GM23338 (cell line): ENCODE results near the gene ECT2. TPM values are rescaled to one million over a fixed set of nuclear protein-coding genes. Genes with fewer than 3 reads are reported as not detected.

Experiments used
- ATAC-seq: fragments of 200-7000 bp; cut with Tn5 transposase; 3 replicates; pipeline ENCODE4 v1.9.1; 2020
- DNase-seq: peaks from one replicate; pipeline ENCODE4 v3.0.0-alpha.2; 2015; ENCODE audit warnings: low spot score
- H2AFZ ChIP-seq: fragments of 200-600 bp; sonication (generic); 2 replicates; pipeline ENCODE4 v1.8.0; 2016; ENCODE audit warnings: antibody characterized with exemption, mild to moderate bottlenecking, moderate library complexity
- H3F3A ChIP-seq: fragments of 200-600 bp; sonication (generic); replicated peaks from 2 replicates; pipeline ENCODE4 v1.8.0; 2017; ENCODE audit warnings: antibody characterized with exemption, mixed run types, low read depth
- H3K27ac ChIP-seq: fragments of 200-600 bp; sonication (generic); 2 replicates; pipeline ENCODE4 v1.6.1; 2016; ENCODE audit warnings: low read depth
- H3K27me3 ChIP-seq: fragments of 200-600 bp; sonication (generic); 2 replicates; pipeline ENCODE4 v1.8.0; 2016; ENCODE audit warnings: mild to moderate bottlenecking, mixed run types, moderate library complexity; ENCODE audit not compliant: insufficient read depth
- H3K36me3 ChIP-seq: fragments of 200-600 bp; sonication (generic); 2 replicates; pipeline ENCODE4 v1.8.0; 2016; ENCODE audit warnings: mild to moderate bottlenecking; ENCODE audit not compliant: insufficient read depth
- H3K4me1 ChIP-seq: fragments of 200-600 bp; sonication (generic); 2 replicates; pipeline ENCODE4 v1.8.0; 2016; ENCODE audit warnings: mild to moderate bottlenecking, moderate library complexity; ENCODE audit not compliant: insufficient read depth
- H3K4me2 ChIP-seq: fragments of 200-600 bp; sonication (generic); 2 replicates; pipeline ENCODE4 v1.7.1; 2017; ENCODE audit warnings: mixed run types
- H3K4me3 ChIP-seq: fragments of 200-600 bp; sonication (generic); 2 replicates; pipeline ENCODE4 v1.6.1; 2016; ENCODE audit warnings: mixed run types
- H3K79me2 ChIP-seq: fragments of 200-600 bp; sonication (generic); replicated peaks from 2 replicates; pipeline ENCODE4 v1.8.0; 2017; ENCODE audit warnings: mild to moderate bottlenecking; ENCODE audit not compliant: insufficient read depth
- H3K9me2 ChIP-seq: fragments of 200-600 bp; sonication (generic); 2 replicates; pipeline ENCODE4 v1.8.0; 2017; ENCODE audit not compliant: insufficient read depth
- H4K20me1 ChIP-seq: fragments of 200-600 bp; sonication (generic); replicated peaks from 2 replicates; pipeline ENCODE4 v1.8.0; 2017; ENCODE audit warnings: mild to moderate bottlenecking; ENCODE audit not compliant: insufficient read depth
- H3K27ac Mint-ChIP-seq: 2 replicates; pipeline ENCODE4 v1.8.0; 2020; ENCODE audit warnings: inconsistent platforms, mild to moderate bottlenecking, moderate library complexity, mixed read lengths
- H3K27me3 Mint-ChIP-seq: 3 replicates; pipeline ENCODE4 v1.8.0; 2022; ENCODE audit warnings: low read depth, mild to moderate bottlenecking, moderate library complexity, mixed read lengths, inconsistent platforms; ENCODE audit not compliant: insufficient read depth, poor library complexity
- H3K36me3 Mint-ChIP-seq: 3 replicates; pipeline ENCODE4 v1.8.0; 2021; ENCODE audit warnings: low read depth, mild to moderate bottlenecking, inconsistent platforms, moderate library complexity, mixed read lengths
- H3K4me1 Mint-ChIP-seq: 3 replicates; pipeline ENCODE4 v1.8.0; 2020; ENCODE audit warnings: mild to moderate bottlenecking, inconsistent platforms, mixed read lengths
- H3K4me3 Mint-ChIP-seq: 3 replicates; pipeline ENCODE4 v1.8.0; 2021; ENCODE audit warnings: moderate library complexity, mild to moderate bottlenecking, inconsistent platforms, mixed read lengths
- H3K9me3 Mint-ChIP-seq: 3 replicates; pipeline ENCODE4 v1.8.0; 2020; ENCODE audit warnings: moderate library complexity, mild to moderate bottlenecking, inconsistent platforms, mixed read lengths
- CREB1 ChIP-seq: fragments of 250-450 bp; sonication (Bioruptor Pico); IDR thresholded peaks from 2 replicates; pipeline ENCODE4 v1.5.0; 2020; ENCODE audit warnings: low read depth, mild to moderate bottlenecking, moderate library complexity
- EZH2 ChIP-seq: fragments of 200-600 bp; sonication (generic); IDR thresholded peaks from one replicate; pipeline ENCODE4 v1.8.0; 2017; ENCODE audit warnings: antibody characterized with exemption, mild to moderate bottlenecking, low read depth; ENCODE audit not compliant: unreplicated experiment
- EZH2phosphoT487 ChIP-seq: fragments of 200-600 bp; sonication (generic); IDR thresholded peaks from one replicate; pipeline ENCODE4 v1.8.1; 2018; ENCODE audit warnings: antibody characterized with exemption; ENCODE audit not compliant: unreplicated experiment
- JUNB ChIP-seq: IDR thresholded peaks from one replicate; pipeline ENCODE4 v1.6.1; 2016; ENCODE audit warnings: antibody characterized with exemption; ENCODE audit not compliant: unreplicated experiment
- NANOG ChIP-seq: IDR thresholded peaks from 2 replicates; pipeline ENCODE4 v1.6.1; 2016; ENCODE audit warnings: antibody characterized with exemption, borderline replicate concordance
- POLR2AphosphoS5 ChIP-seq: IDR thresholded peaks from 2 replicates; pipeline ENCODE4 v1.6.1; 2016; ENCODE audit warnings: antibody characterized with exemption, low read depth
- STAT1 ChIP-seq: IDR thresholded peaks from one replicate; pipeline ENCODE4 v1.6.1; 2016; ENCODE audit warnings: antibody characterized with exemption; ENCODE audit not compliant: unreplicated experiment
- ZNF114 ChIP-seq: fragments of 250-450 bp; sonication (Bioruptor Pico); IDR thresholded peaks from 2 replicates; pipeline ENCODE4 v1.5.0; 2020; ENCODE audit warnings: mild to moderate bottlenecking, moderate library complexity
- ZNF331 ChIP-seq: fragments of 250-450 bp; sonication (Bioruptor Pico); IDR thresholded peaks from 2 replicates; pipeline ENCODE4 v1.5.0; 2020; ENCODE audit warnings: low read depth, mild to moderate bottlenecking, moderate library complexity
- polyA plus RNA-seq: library from polyadenylated mRNA; unstranded; fragments of >200 nt; fragmentation: Nextera tagmentation; extraction: Ambion mirVana; gene quantifications from 2 replicates; pipeline ENCODE4 v1.2.1, GENCODE V29; 2016
- total RNA-seq: library from RNA; depleted of rRNA; stranded (reverse); fragments of >200 nt; shearing (Covaris generic); gene quantifications from 2 replicates; pipeline ENCODE4 v1.2.3, GENCODE V29; 2014
- TF ChIP-seq, protein P1 (sequence below): IDR thresholded peaks from 2 replicates; pipeline ENCODE4 v1.6.1; 2016; ENCODE audit warnings: antibody characterized with exemption
- TF ChIP-seq, protein P2 (sequence below), 2 experiments: fragments of 200-600 bp in 1 of 2; sonication (generic) in 1 of 2; conservative IDR thresholded peaks; 2 replicates each; pipeline versions ENCODE4 v1.5.1 to v1.6.1; 2016 to 2017; ENCODE audit warnings: antibody characterized with exemption in 2 of 2, low read depth in 2 of 2, mild to moderate bottlenecking in 2 of 2, moderate library complexity in 1 of 2
- TF ChIP-seq, protein P3 (sequence below): IDR thresholded peaks from one replicate; pipeline ENCODE4 v1.6.1; 2018; ENCODE audit warnings: antibody characterized with exemption; ENCODE audit not compliant: unreplicated experiment
- TF ChIP-seq, protein P4 (sequence below): fragments of 250-450 bp; sonication (Bioruptor Pico); IDR thresholded peaks from 2 replicates; pipeline ENCODE4 v1.5.0; 2020; ENCODE audit warnings: mild to moderate bottlenecking, moderate library complexity

Gene ECT2
- total and polyA plus RNA-seq, 2 experiments from 2014 or later: 102 to 111 TPM

DNA sequence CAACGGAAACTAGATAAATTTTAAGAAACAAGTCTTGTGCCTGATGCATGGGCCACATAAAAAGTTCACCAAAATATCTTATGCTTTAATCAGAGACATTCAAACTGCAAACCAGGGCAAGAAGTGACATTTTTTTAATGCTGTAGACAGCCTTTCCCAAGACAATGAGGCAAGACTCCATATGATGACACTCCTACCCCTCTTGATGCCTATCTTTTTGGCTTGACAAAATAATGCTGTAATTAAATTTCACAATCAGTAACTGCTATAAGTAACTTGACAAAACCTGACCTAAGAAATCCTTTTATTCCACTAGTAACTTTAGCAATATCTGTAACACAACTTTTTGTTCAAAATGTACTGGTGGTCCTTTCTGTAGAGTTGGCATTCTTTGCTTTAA is 48.7 kb downstream of the ECT2 start:
- Mint-ChIP-seq H3K36me3 (peaks cover 19% of the 10 kb centered on the region), H3K27ac (no peak overlapping the region), H3K27me3 (peaks cover 3% of the 10 kb centered on the region), H3K9me3 (no peaks in the 10 kb centered on the region), H3K4me3 (no peak overlapping the region), H3K4me1 (no peaks in the 10 kb centered on the region)
- no peak for DNase-seq
- H3K4me3 ChIP-seq: no peak overlapping the region
- H3K9me2 ChIP-seq: no peaks in the 10 kb centered on the region
- peaks cover 6% of the 10 kb centered on the region; the same call in 1 of the 2 replicates for H3K36me3 ChIP-seq
- H3K27ac ChIP-seq: no peak overlapping the region
- no peak for TF ChIP-seq NANOG
- TF ChIP-seq, protein P1, sequence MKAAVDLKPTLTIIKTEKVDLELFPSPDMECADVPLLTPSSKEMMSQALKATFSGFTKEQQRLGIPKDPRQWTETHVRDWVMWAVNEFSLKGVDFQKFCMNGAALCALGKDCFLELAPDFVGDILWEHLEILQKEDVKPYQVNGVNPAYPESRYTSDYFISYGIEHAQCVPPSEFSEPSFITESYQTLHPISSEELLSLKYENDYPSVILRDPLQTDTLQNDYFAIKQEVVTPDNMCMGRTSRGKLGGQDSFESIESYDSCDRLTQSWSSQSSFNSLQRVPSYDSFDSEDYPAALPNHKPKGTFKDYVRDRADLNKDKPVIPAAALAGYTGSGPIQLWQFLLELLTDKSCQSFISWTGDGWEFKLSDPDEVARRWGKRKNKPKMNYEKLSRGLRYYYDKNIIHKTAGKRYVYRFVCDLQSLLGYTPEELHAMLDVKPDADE: no peak
- TF ChIP-seq, protein P2, sequence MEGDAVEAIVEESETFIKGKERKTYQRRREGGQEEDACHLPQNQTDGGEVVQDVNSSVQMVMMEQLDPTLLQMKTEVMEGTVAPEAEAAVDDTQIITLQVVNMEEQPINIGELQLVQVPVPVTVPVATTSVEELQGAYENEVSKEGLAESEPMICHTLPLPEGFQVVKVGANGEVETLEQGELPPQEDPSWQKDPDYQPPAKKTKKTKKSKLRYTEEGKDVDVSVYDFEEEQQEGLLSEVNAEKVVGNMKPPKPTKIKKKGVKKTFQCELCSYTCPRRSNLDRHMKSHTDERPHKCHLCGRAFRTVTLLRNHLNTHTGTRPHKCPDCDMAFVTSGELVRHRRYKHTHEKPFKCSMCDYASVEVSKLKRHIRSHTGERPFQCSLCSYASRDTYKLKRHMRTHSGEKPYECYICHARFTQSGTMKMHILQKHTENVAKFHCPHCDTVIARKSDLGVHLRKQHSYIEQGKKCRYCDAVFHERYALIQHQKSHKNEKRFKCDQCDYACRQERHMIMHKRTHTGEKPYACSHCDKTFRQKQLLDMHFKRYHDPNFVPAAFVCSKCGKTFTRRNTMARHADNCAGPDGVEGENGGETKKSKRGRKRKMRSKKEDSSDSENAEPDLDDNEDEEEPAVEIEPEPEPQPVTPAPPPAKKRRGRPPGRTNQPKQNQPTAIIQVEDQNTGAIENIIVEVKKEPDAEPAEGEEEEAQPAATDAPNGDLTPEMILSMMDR (conservative IDR thresholded peaks at IDR 0.05; ENCODE audit: low read depth in 2 of 2): no peak
- TF ChIP-seq, protein P3, sequence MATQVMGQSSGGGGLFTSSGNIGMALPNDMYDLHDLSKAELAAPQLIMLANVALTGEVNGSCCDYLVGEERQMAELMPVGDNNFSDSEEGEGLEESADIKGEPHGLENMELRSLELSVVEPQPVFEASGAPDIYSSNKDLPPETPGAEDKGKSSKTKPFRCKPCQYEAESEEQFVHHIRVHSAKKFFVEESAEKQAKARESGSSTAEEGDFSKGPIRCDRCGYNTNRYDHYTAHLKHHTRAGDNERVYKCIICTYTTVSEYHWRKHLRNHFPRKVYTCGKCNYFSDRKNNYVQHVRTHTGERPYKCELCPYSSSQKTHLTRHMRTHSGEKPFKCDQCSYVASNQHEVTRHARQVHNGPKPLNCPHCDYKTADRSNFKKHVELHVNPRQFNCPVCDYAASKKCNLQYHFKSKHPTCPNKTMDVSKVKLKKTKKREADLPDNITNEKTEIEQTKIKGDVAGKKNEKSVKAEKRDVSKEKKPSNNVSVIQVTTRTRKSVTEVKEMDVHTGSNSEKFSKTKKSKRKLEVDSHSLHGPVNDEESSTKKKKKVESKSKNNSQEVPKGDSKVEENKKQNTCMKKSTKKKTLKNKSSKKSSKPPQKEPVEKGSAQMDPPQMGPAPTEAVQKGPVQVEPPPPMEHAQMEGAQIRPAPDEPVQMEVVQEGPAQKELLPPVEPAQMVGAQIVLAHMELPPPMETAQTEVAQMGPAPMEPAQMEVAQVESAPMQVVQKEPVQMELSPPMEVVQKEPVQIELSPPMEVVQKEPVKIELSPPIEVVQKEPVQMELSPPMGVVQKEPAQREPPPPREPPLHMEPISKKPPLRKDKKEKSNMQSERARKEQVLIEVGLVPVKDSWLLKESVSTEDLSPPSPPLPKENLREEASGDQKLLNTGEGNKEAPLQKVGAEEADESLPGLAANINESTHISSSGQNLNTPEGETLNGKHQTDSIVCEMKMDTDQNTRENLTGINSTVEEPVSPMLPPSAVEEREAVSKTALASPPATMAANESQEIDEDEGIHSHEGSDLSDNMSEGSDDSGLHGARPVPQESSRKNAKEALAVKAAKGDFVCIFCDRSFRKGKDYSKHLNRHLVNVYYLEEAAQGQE: no peak
- no peak for TF ChIP-seq EZH2
- no peak for TF ChIP-seq JUNB
- TF ChIP-seq STAT1: no peak
- TF ChIP-seq ZNF114: no peak
- TF ChIP-seq ZNF331 (CRISPR knock-in tag): no peak
- TF ChIP-seq POLR2AphosphoS5: no peak
- no peak for TF ChIP-seq CREB1 (CRISPR knock-in tag)
- TF ChIP-seq EZH2phosphoT487: no peak
- TF ChIP-seq, protein P4, sequence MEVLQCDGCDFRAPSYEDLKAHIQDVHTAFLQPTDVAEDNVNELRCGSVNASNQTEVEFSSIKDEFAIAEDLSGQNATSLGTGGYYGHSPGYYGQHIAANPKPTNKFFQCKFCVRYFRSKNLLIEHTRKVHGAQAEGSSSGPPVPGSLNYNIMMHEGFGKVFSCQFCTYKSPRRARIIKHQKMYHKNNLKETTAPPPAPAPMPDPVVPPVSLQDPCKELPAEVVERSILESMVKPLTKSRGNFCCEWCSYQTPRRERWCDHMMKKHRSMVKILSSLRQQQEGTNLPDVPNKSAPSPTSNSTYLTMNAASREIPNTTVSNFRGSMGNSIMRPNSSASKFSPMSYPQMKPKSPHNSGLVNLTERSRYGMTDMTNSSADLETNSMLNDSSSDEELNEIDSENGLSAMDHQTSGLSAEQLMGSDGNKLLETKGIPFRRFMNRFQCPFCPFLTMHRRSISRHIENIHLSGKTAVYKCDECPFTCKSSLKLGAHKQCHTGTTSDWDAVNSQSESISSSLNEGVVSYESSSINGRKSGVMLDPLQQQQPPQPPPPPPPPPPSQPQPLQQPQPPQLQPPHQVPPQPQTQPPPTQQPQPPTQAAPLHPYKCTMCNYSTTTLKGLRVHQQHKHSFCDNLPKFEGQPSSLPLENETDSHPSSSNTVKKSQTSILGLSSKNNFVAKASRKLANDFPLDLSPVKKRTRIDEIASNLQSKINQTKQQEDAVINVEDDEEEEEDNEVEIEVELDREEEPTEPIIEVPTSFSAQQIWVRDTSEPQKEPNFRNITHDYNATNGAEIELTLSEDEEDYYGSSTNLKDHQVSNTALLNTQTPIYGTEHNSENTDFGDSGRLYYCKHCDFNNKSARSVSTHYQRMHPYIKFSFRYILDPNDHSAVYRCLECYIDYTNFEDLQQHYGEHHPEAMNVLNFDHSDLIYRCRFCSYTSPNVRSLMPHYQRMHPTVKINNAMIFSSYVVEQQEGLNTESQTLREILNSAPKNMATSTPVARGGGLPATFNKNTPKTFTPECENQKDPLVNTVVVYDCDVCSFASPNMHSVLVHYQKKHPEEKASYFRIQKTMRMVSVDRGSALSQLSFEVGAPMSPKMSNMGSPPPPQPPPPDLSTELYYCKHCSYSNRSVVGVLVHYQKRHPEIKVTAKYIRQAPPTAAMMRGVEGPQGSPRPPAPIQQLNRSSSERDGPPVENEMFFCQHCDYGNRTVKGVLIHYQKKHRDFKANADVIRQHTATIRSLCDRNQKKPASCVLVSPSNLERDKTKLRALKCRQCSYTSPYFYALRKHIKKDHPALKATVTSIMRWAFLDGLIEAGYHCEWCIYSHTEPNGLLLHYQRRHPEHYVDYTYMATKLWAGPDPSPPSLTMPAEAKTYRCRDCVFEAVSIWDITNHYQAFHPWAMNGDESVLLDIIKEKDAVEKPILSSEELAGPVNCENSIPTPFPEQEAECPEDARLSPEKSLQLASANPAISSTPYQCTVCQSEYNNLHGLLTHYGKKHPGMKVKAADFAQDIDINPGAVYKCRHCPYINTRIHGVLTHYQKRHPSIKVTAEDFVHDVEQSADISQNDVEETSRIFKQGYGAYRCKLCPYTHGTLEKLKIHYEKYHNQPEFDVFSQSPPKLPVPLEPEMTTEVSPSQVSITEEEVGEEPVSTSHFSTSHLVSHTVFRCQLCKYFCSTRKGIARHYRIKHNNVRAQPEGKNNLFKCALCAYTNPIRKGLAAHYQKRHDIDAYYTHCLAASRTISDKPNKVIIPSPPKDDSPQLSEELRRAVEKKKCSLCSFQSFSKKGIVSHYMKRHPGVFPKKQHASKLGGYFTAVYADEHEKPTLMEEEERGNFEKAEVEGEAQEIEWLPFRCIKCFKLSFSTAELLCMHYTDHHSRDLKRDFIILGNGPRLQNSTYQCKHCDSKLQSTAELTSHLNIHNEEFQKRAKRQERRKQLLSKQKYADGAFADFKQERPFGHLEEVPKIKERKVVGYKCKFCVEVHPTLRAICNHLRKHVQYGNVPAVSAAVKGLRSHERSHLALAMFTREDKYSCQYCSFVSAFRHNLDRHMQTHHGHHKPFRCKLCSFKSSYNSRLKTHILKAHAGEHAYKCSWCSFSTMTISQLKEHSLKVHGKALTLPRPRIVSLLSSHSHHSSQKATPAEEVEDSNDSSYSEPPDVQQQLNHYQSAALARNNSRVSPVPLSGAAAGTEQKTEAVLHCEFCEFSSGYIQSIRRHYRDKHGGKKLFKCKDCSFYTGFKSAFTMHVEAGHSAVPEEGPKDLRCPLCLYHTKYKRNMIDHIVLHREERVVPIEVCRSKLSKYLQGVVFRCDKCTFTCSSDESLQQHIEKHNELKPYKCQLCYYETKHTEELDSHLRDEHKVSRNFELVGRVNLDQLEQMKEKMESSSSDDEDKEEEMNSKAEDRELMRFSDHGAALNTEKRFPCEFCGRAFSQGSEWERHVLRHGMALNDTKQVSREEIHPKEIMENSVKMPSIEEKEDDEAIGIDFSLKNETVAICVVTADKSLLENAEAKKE: no peak
- H3K4me2 ChIP-seq: no peak overlapping the region
- 0 out of 2 replicates have a peak, but pooled peaks cover 3% of the 10 kb centered on the region for H4K20me1 ChIP-seq
- no peaks in the 10 kb centered on the region for H3K27me3 ChIP-seq
- H3F3A ChIP-seq: no peaks in the 10 kb centered on the region
- H3K4me1 ChIP-seq: no peaks in the 10 kb centered on the region
- peaks cover 10% of the 10 kb centered on the region; the same call in 1 of the 2 replicates for H3K79me2 ChIP-seq
- no peak overlapping the region for H2AFZ ChIP-seq
- ATAC-seq: no peak
